Measurements from ENCODE around the gene BMP8A.
"Not testable (repeated sequence)": the region's sequence is repeated elsewhere in the genome, so short reads cannot be mapped to it uniquely, and the experiment has no call there.

Gene BMP8A

DNA sequence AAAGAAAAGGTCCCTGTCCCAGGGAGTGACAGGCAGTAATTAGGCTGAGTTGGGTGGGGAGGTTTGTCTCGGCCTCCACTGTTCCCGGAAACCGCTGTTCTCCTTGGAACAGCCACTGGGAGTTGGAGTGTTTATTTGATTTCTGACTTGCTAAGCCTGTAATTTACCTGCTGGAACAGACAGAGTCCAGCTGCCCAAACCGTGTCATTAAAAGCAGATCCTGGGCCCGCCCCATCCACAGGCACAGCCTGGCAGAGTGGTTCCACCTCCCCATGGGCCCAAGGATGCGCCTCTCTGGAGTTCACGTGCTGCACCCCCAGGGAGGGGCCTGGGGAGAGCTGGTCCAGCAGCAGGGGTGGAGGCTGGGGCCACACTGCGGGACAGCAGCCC lies 35.7 kb downstream of the BMP8A start:
- not testable (repeated sequence) for DNase-seq (ENCODE audit: low read depth)

DNA sequence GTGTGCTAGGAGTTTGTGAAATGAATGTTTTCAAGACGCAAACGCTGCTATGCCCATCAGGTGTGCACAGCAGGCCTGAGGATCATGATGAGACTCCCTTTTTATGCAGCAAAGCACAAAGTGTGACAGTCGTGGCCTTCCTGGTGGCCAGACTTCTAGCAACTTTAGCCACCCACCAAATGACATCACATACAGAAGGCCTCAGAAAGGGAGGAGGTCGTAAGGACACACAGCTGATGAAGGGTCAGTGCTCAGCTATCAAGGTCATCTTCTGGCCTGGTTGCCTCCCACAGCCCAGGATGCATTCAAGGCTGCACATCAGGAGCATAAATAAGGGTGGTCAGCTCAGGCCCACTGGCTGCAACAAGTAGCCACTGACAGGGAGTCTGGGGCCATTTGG lies 36.6 kb downstream of the BMP8A start:
- DNase-seq (ENCODE audit: low read depth) = no peak

DNA sequence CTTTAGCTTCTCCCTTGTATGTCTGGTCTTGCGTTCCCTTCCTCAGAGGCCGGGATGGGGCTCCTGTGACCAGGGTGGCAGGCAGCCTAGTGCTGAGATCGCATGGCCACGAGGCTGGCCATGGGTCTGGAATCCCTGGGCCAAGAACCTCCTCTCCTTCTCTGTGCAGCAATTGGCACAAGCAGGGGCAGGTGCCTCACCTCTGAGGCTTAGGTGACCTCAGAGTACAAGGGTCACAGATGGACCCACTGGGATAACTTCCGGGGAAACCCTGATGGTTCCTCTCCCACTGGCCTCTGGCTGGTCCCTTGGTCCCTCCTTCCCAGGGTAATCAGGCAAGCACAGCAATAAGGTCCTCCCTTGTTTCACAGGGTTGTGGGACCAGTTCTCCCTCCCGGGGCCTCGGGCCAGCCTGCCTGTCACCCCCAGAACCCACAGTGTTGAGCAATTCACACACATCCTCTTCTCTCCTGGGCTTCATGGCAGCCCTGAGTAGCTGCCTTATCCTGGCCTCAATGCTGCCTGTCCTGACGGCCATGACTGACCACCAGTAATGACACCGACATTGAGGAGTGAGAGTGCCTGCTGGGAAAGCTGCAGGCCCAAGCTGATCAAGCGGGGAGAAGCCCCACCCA lies 38.6 kb downstream of the BMP8A start:
- DNase-seq (ENCODE audit: low read depth) = no peak

DNA sequence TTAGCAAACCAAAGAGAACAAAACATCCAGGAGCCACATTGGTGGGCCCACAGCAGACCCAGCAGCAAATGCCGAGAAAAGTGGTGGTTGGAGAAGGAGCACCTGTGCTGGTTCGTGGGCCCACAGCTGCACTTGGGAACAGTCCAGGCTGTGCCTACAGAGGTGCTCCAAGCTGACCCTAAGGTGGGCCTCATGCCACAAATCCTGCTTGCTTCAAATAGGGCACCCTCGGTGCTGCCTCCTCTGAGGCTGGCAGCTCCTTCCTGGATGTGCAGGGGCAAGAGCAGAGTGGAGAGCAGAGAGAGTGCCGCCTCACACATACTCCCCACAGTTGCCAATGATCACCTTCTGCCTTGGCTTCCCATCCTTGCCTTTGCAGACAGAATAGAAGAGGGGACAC lies 40.1 kb downstream of the BMP8A start:
- no peak for DNase-seq (ENCODE audit: low read depth)

DNA sequence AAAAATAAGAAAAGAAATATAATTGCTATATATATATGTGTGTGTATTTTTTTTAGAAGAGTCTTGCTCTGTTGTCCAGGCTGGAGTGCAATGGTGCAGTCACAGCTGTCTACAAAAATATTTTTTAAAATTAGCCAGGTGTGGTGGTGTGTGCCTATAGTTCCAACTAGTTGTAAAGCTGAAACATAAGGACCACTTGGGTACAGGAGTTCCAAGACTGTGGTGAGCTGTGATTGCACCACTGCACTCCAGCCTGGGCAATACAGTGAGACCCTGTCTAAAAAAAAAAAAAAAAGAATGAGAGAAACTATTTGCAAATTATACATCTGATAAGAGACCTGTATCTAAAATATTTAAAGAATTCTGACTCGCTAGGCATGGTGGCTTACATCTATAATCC lies 42.0 kb downstream of the BMP8A start:
- no peak for DNase-seq (ENCODE audit: low read depth)

DNA sequence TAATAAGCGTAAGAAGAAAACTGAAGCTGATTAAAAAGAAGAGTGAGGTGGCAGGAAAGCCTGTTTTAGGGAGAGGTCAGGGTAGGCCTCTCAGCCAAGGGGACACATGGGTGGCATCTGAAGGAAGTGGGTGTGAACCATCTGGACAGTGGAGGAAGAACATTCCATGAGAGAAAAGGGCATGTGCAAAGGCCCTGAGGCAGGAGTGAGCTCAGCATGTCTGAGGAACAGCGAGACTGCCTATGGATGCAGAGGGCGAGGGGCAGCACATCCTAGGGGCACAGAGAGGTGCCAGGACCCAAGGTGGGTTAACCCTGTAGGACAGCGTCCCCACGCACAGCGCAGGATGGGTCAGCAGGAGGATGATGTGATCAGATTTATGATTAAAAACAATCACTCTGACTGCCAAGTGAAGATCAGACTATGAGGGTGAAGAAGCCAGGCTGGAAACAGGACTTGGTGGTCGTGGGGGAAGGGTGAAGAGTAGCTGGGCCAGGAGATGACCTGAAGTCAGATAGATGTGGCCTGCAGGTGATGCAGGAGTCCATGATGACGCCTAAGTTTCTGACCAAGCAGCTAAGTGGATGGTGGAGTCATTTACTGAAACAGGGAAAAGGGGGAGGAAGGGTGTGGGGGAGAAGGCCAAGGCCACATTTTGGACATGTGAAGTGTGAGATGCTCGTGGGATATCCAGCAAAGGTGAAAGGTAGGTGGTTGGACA lies 47.3 kb downstream of the BMP8A start:
- no peak for DNase-seq (ENCODE audit: low read depth)

DNA sequence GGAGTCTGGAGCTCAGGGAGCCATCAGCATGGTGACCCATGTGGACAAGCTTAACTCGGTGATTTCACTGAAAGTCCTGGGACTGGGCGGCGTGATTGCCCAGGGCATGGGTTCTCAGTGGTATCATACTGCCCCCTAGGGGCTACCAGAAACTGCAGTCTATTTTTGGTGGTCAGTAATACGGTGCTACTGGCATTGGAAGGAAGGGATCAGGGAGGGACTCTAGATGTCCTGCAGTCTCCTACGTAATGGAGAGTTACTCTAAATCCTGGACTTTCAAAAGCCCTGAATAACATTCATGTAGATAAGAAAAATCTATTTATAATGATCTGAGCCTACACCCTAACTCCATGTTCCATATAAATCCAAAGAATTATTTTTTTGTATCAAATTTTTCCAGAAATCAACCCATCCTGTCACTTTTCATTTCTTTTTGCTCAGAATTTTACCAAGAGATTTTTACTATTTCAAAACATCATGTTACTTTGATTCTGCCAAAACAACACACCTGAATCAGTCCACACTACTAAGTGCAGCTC lies 47.9 kb downstream of the BMP8A start:
- no peak for DNase-seq (ENCODE audit: low read depth)

DNA sequence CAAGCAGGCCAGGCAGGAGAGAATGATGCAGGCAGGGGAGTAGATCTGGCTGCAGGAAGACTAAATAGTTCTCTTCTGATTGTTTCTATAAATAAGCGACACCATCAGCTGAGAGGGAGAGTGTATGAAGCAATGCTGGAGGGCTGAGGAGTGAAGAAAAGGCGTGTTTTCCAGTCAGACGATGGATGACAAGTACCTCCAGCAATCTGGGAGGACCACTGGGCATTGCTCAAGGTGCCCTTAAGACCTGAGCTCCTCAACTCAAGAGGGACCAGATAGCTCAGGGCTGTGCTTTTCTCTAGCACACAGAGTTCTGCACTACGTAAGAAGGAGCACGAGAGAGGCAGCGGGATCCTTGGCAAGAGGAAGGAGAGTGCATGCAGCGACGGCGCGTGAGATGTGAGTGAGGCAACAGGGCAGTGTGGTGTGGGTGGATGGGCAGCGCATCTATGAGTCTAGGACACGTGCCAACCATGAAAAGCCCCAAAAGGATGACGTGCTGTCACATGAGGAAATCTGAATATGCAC lies 49.1 kb downstream of the BMP8A start:
- DNase-seq (ENCODE audit: low read depth) = no peak

DNA sequence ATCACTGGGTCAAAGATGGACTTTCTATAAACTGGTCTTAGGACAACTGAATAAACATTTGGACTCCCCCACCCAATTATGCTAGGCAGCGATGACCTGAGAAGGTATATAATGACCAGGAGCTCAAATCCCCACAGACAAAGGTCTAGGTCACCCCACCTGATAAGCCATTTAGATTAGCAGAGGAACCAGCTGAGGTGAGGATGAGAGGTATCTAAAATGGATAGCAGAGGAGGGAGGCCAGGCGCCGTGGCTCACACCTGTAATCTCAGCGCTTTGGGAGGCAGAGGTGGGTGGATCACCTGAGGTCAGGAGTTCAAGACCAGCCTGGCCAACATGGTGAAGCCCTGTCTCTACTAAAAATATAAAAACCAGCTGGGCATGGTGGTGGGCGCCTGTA lies 51.5 kb downstream of the BMP8A start:
- DNase-seq (ENCODE audit: low read depth) = no peak

DNA sequence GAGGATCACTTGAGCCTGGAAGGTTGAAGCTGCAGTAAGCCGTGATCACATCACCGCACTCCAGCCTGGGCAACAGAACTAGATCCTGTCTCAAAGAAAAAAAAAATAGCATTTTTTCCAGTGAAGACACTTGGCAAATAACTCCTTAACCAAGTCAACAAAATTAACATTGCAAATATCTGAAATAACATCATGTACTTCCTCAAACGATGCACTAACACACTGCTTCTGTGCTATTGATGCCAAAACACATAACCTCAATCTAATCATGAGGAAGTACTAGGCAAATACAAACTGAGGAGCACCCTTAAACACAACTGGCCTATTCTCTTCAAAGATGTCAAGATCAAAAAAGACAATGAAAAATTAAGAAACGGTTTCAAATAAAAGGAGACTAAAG lies 52.9 kb downstream of the BMP8A start:
- DNase-seq (ENCODE audit: low read depth) = no peak

DNA sequence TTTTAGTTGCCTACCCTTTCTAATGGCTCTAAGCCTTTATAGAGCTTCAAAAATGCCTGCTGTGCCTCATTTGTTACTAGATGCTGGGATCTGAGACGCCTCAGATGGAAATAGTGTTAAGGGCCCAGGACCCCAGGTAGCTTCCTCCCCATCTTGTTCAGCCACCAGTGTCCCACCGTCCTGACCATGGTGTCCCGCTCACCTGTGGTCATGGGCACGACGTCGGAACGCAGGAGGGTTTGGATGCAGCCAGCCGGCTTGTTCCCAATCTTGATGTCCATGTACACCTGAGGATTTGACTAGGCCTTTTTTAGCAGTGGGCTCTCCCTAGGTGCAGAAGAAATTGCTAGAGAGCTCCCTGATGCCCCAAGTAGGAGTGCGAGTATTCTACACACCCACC lies 54.1 kb downstream of the BMP8A start:
- no peak for DNase-seq (ENCODE audit: low read depth)

DNA sequence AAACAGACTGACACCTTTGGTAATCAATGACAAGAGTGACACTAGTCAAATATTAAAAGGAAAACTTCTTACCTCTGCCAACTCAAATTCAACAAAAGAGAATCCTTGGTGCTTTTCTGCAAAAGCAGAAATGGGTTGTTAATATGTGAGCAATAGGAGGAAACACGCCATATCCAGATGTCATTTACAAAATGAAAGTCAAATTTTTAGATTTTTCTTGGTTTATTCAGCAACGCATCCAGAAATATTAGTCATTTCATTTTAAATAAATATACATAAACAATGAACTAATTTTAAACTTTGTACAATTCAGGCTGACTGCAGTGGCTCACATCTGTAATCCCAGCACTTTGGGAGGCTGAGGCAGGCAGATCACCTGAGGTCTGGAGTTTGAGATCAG lies 62.8 kb downstream of the BMP8A start:
- no peak for DNase-seq (ENCODE audit: low read depth)

DNA sequence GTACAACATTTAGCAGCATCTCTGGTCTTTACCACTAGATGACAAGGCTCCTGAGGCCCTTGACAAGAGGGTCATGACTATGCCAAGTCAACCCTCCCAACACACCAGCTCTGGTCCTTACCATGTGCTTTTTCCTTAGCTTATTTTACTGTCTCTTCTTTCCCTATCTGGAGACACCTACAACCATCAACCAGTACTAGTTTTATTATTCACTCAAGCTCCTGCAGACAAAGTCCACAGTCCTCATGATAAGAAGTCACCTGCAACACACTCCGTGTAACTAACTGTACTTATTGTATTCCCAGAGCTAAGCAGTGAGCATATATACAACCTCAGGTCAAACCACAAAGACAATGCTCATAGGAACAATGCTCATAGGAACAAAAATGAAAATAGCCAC lies 69.8 kb downstream of the BMP8A start:
- DNase-seq (ENCODE audit: low read depth) = no peak

DNA sequence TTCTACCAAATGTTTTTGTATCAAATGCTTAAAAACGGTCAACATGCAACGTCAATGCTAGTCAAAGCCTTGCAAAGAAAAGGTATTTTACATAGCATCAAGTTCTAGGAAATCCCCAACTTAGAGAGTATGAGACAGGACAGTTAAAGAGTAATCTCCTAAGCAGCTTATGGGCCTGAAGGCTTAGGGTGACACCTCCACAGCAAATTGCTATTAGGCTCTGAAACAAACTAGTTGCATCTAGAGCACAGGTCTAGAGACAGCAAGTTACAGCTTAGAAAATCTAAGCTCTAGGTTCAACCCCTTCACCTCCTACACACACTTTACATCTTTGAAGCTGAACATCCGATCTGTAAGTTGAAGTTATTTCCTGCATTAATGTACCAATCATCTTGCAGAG lies 71.5 kb downstream of the BMP8A start:
- no peak for DNase-seq (ENCODE audit: low read depth)

DNA sequence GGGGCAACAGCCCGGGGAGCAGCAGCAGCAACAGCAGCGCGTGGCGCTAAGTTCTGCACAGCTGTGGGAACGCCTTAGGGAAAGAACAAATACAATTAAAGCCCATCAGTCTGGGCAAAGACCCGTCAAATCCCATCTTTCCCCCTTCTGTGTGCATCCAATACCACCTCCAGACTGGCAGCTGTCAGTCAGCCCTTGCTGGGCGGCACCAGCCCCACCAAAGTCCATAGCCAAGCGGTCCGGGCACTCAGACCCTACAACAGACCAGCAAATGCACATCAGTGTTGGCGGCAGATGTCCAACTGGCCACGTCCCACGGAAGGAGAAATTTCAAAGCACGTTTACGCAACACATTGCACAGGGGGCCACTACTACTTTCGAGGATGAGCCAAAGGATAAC lies 72.2 kb downstream of the BMP8A start:
- DNase-seq (ENCODE audit: low read depth) = no peak

DNA sequence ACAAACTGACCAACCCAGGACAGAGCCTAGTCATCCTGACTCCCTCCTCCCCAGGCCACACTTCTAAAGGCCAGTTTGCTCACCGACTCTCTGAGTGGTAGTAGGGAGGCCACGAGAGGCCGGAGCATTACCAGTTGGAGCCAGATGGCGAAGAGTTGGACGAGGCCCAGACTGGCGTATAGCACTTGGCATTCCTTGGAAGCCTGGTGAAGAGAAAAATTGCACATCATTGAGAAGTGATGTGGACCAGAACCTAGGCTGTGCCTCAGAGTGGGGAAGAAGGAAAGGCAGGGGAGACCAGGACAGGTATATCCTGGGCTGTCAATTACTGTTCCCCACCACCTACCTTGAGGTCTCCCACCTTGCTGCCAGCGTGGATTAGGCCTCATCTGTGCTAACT lies 72.9 kb downstream of the BMP8A start:
- DNase-seq (ENCODE audit: low read depth) = no peak

DNA sequence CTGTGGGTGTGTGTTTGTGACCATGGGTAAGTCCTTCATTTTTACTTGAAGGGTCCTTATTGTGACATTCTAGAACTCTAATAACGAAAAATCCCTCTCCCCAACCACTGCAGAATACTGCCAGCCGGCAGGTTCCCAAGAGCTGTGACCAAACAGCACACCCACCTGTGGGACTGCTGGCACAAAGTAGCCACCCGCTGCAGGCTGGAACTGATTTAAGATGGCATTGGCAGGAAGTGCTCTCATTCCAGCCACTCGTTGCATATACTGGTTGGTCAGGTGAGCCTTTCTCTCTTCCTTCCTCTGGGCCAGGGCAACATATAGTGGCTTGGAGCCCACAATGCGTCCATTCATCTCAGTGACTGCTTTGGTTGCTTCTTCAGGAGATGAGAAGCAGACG lies 73.5 kb downstream of the BMP8A start:
- DNase-seq (ENCODE audit: low read depth) = no peak

DNA sequence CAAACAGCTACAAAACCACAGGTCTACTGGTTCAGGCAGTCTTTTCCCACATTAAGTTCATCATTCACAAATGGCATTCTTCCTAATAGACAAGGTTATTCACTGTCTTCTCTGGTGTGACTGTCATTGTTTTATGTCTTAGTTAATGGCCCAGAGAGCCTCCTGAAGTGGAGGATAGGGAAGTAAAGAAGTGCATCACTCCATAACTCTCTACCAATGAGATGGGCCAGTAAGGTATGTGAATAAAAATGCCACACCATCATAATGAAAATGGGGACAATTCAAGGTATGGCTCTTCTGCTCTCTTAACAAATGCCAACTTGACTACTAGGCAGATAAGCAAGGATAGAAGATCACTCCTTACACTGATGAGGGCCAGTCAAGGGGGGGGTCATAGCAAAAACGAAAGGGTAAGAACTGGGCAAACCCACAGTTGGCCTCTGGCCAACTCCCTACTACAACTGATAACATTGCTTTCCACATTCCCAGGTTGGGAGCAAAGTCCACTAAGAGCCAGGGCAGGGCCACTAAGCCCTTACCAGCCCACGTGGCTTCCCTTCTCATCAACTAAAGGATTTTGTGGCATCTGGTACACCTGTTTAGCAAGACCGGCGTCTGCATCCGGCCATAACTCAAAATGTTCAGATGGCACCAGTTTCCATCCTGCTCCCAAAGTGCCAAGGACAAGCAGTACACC lies 75.2 kb downstream of the BMP8A start:
- no peak for DNase-seq (ENCODE audit: low read depth)

DNA sequence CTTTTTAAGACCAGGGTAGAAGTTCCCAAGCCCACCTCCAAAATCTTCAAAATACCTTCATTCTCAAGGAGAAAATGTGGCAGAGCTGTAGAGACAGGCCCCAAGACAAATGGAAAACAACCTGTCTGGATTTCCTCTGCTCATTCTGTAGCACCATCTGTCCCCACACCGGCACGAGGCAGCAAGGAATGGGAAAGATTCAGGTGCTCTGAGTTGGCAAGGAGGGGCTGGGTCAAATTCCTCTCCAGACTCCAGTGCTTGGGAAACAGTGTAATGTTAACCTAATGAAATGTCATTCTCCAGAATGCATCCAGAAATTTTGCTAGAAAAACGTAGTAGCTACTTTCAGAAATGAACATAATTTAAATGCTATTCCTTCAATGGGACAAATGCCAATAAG lies 75.9 kb downstream of the BMP8A start:
- DNase-seq (ENCODE audit: low read depth) = no peak

DNA sequence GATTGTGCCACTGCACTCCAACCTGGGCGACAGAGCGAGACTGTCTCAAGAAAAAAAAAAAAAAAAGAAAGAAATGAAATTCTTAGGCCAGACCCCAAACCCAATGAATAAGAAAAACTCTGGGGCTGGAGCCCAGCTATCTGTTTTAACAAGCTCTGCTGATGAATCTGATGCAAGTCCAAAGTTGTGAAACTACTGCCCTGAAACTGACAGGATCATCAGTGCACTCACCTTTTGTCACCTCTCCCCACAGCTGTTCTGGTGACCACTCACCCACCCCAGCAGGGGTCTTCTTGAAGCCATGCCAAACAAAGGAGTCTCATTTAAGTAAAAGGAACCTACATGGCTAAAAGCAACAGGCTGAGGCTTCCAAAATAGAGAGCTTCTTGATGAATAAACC lies 76.8 kb downstream of the BMP8A start:
- no peak for DNase-seq (ENCODE audit: low read depth)

DNA sequence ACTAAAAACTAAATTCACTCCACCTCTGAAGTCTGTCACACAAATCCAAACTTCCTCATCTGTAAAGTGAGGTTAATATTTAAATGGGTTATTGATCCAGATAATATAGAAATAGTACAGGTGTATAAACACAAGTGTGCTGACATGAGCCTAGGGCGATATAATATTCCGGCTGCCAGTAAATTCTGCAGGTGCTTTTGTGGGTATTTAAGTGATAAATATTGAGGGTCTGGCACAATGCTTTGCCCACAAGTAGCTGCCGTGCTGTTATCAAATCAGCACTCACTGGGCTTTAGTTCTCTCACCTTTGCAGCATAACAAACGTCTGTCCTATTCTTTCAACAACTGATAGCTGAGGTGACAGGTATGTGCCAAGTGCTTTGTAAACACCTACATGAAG lies 77.6 kb downstream of the BMP8A start:
- DNase-seq (ENCODE audit: low read depth) = no peak

DNA sequence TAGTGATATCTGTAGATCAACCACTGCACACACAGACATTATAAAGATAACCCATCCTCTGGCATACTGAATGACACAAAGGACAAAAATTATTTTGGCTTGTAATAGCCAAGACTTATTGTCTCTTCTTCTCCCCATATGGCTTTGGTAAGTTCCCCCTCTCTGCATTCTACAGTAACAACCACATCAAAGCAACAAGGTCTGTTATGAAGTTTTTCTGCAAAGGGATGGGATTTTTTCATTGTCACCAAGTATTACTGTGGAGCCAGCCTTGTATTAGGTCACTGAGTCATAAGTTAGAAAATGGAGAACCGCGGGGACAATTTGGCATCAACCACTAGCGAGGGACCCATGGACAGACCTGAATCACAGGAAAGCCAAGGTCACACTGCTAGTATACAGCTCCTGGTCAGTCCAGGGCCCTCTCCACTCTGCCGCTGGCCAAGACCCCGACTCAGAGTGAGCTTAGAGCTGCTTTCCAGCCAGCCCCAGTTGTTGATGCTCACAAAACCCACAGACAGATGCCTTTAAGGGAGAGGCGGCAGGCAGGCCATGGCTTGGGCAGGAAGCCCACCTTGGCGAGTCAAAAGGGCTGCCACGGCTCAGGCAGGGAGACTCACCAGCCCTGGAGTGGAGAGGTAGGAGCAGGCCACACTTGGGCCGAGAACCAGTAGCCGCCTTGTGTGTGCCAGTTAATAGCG lies 79.2 kb downstream of the BMP8A start:
- DNase-seq (ENCODE audit: low read depth) = no peak

DNA sequence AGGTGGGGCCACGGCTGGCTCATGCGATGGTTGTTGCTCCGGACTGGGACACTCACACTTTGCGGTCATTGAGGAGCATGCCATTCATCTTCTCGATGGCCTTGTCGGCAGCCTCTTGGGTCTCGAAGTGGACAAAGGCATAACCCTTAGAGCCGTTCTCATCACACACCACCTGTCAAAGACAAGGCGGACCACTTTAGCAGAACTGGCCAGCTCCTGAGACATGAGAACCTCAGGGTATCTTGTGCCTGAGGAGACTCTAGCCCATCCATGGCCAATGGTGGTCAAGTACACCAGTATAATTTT lies 79.7 kb downstream of the BMP8A start:
- no peak for DNase-seq (ENCODE audit: low read depth)
